ENCODE data around the gene REPS1. TPM values are rescaled to one million over a fixed set of nuclear protein-coding genes. Genes with fewer than 3 reads are reported as not detected.

REPS1 gene, protein sequence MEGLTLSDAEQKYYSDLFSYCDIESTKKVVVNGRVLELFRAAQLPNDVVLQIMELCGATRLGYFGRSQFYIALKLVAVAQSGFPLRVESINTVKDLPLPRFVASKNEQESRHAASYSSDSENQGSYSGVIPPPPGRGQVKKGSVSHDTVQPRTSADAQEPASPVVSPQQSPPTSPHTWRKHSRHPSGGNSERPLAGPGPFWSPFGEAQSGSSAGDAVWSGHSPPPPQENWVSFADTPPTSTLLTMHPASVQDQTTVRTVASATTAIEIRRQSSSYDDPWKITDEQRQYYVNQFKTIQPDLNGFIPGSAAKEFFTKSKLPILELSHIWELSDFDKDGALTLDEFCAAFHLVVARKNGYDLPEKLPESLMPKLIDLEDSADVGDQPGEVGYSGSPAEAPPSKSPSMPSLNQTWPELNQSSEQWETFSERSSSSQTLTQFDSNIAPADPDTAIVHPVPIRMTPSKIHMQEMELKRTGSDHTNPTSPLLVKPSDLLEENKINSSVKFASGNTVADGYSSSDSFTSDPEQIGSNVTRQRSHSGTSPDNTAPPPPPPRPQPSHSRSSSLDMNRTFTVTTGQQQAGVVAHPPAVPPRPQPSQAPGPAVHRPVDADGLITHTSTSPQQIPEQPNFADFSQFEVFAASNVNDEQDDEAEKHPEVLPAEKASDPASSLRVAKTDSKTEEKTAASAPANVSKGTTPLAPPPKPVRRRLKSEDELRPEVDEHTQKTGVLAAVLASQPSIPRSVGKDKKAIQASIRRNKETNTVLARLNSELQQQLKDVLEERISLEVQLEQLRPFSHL
- total RNA-seq: 10 to 100 TPM; 14.8 to 21.6 (median 17.4) TPM

DNA sequence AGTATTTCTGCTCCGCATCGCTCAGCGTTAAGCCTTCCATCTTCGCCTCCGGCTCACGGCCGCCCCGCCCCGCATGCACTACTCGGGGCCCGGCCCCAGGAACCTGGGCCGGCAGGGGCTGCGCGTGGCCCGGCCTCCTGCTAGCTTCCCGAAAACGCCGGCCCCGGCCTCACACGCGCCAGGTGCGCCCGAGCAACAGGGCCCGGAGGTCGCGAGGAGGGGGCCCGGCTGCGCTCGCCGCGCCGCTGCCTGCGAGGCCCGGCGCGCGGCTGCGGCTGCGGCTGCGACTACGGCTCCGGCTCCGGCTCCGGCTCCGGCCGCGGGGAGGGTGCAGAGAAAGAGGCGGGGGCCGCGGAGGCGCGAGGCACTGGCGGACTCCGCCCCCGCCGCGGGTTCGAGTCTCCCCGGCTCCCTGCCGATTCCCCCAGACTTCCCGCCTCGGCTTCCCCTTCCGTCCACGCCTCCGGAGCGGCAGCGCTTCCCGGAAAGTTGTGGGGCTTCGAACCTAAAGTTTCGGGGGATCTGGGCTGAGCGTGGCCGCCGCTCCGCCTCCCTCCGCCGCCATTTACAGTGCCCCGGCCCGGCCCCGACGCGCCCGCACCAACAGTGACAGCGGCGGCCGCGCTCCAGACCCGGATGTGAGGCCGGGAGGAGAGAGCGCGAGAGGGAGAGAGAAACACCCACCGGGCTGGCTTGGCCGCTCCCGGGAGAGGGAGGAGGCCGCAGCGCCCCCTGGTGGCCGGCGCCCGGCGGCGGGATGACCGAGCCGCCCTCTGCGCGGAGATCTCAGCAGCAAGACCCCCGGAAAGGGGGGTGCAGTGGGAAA, at the start of gene REPS1:
Gene REPS1, minus strand, starts transcription at position 611 of the 826 bp plus-strand sequence. Its CDS starts 571 bp downstream, at position 40.
- TF ChIP-seq POLR2A (IDR thresholded peaks at IDR 0.05): peak; percentile 60 to 70
- TF ChIP-seq, protein P1, sequence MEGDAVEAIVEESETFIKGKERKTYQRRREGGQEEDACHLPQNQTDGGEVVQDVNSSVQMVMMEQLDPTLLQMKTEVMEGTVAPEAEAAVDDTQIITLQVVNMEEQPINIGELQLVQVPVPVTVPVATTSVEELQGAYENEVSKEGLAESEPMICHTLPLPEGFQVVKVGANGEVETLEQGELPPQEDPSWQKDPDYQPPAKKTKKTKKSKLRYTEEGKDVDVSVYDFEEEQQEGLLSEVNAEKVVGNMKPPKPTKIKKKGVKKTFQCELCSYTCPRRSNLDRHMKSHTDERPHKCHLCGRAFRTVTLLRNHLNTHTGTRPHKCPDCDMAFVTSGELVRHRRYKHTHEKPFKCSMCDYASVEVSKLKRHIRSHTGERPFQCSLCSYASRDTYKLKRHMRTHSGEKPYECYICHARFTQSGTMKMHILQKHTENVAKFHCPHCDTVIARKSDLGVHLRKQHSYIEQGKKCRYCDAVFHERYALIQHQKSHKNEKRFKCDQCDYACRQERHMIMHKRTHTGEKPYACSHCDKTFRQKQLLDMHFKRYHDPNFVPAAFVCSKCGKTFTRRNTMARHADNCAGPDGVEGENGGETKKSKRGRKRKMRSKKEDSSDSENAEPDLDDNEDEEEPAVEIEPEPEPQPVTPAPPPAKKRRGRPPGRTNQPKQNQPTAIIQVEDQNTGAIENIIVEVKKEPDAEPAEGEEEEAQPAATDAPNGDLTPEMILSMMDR (IDR thresholded peaks at IDR 0.05 in 4 of 5, conservative IDR thresholded peaks at IDR 0.05 in 1 of 5): peak; percentile 86 to 99 (median 98)
- DNase-seq (peak; percentile 80 to 87), ATAC-seq (peak; percentile 93 to 94)
- intact Hi-C loops (cut with DNase I; ENCODE audit: low total_unique reads) (loop anchor here (1.0 to 10.0 kb wide), 4 partner anchors 159 to 377 kb away; partner anchors contain the start of gene CCDC28A), in situ Hi-C loops (cut with MboI; ENCODE audit: low sequenced_read_pairs in 4 of 4) (loop anchor here in 3 of 4 donors (5.0 to 10.0 kb wide), 2 partner anchors 171 to 173 kb away; no protein-coding TSS in a partner anchor)
- Histone ChIP-seq H3K4me3 (peak within 1 kb of the TSS; percentile 85 to 96 (median 94)), H3K27ac (peak within 1 kb of the TSS; percentile 86 to 90 (median 88)), H3K36me3 (no peaks in the 10 kb centered on the region), H3K27me3 (no peaks in the 10 kb centered on the region), H3K4me1 (peaks cover 24 to 35% of the 10 kb centered on the region in 2 donors), H3K9me3 (no peaks in the 10 kb centered on the region)

DNA sequence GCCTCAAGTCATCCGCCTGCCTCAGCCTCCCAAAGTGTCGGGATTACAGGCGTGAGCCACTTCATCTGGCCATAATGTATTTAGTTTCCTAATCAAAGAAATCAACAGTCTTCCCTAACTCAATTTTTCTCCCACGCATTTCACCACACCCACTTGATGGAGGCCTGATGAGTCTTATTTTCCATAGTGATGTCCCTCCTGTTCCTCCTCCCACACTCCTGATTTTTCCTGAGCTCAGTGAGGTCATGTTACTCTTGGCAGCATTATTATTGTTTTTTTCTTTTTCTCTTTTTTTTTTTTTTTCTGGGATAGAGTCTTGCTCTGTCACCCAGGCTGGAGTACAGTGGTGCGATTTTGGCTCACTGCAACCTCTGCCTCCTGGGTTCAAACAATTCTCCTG, 49.4 kb upstream of the REPS1 start:
- Histone ChIP-seq H3K27me3 (no peaks in the 10 kb centered on the region), H3K4me1 (no peaks in the 10 kb centered on the region), H3K36me3 (no peaks in the 10 kb centered on the region), H3K27ac (no peak overlapping the region), H3K4me3 (no peak overlapping the region), H3K9me3 (no peaks in the 10 kb centered on the region)
- intact Hi-C loops (cut with DNase I; ENCODE audit: low total_unique reads): no loop called here
- no peak for TF ChIP-seq POLR2A (IDR thresholded peaks at IDR 0.05)
- TF ChIP-seq, protein P1 (IDR thresholded peaks at IDR 0.05 in 4 of 5, conservative IDR thresholded peaks at IDR 0.05 in 1 of 5): no peak
- in situ Hi-C loops (cut with MboI; ENCODE audit: low sequenced_read_pairs in 4 of 4): no loop called here
- ATAC-seq (no peak), DNase-seq (no peak)

DNA sequence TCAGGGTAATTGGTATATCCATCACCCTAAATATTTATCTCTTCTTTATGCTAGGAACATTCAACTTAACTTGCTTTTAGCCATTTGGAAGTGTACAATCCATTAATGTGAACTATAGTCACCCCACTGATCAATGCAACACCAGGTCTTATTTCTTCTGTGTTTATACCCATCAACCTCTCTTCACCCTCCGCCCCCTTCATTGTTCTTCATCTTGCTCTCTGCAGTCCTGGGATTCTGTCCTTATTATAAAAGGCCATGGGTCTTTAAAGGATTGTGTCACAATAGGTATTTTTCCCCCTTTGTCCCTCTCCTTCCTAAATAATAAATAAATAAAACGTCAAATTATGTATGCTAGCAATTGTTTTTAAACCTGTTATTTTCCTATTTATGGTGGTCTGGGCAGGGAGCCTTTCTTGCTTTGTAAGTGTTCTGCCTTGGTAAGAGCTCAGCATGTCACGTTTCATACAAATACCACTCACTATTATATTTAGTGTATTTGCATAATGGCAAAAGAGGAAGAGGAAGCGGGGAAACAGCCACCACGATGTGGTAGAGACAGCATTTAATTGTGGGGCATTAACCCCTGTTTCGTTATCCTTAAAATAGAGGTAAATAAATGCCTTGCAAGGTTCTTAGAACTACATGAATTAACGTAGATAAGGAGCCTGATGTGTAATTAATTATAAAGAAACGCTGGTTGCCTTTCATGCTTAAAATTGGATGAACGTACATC, 42.3 kb upstream of the REPS1 start:
- ATAC-seq: no peak
- Histone ChIP-seq H3K4me1 (peaks cover 0 to 7% of the 10 kb centered on the region in 2 donors), H3K27me3 (no peaks in the 10 kb centered on the region), H3K36me3 (no peaks in the 10 kb centered on the region), H3K4me3 (peak overlapping the region in 1 of 4 donors; percentile 81), H3K9me3 (no peaks in the 10 kb centered on the region), H3K27ac (peak overlapping the region in 1 of 4 donors; percentile 70)
- no peak for DNase-seq
- no peak for TF ChIP-seq POLR2A (IDR thresholded peaks at IDR 0.05)
- TF ChIP-seq, protein P1 (IDR thresholded peaks at IDR 0.05 in 4 of 5, conservative IDR thresholded peaks at IDR 0.05 in 1 of 5): no peak
- intact Hi-C loops (cut with DNase I; ENCODE audit: low total_unique reads): loop anchor here (5.0 kb wide), 1 partner anchor 102 kb away; no protein-coding TSS in a partner anchor
- in situ Hi-C loops (cut with MboI; ENCODE audit: low sequenced_read_pairs in 4 of 4): no loop called here

Data from gastrocnemius medialis (tissue), 4 donors.